ENCODE results near the gene AMN.

DNA sequence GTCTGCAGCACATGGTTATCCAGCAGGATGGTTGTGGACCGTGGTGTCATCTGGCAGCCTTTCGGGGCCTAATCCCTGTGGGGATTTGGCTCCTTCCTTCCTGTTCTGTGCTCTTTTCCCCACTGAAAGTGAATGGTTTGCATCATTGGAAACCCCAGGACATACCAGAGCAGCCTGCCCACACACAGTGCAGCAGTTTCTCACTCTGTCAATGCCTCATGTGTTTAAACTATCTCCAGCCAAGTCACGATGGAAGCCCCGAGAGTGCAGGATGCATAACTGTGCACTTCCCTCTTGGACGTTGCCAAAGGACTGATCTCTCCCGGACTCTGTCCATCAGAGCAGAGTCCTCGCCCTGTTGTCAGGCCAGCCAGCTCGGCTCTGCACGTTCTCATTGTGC lies 29.0 kb upstream of the AMN start:
- TF ChIP-seq GATA2 (IDR thresholded peaks at IDR 0.05; ENCODE audit: low read depth, low read length) (no peak), GATA3 (IDR thresholded peaks at IDR 0.05; ENCODE audit: low read depth, low read length) (no peak)
